Measurements from ENCODE around the gene CXCL14. TPM values are rescaled to one million over a fixed set of nuclear protein-coding genes. Genes with fewer than 3 reads are reported as not detected.

CXCL14 gene
- total RNA-seq, 1 experiment from 2014 or later = not detected

GRCh38 chr5:135537745-135538144 lies 41.0 kb downstream of the CXCL14 start:
- no peaks in the 10 kb centered on the region for H3K9me3 Mint-ChIP-seq (ENCODE audit: unreplicated experiment)
- intact Hi-C loops (cut with micrococcal nuclease) = no loop called here
- no peaks in the 10 kb centered on the region for H3K27me3 Mint-ChIP-seq (ENCODE audit: insufficient read depth, unreplicated experiment)
- DNase-seq (ENCODE audit: unreplicated experiment) = no peak
- no peak overlapping the region for H3K4me3 Mint-ChIP-seq (ENCODE audit: unreplicated experiment)
- BruUV-seq (replicated peaks) = no TSS peak
- CTCF ChIA-PET = interaction anchor here (0.9 to 3.4 kb wide), 5 partner anchors 11 to 72 kb away, joined by 3 to 21 read pairs (median 4); no protein-coding TSS in a partner anchor
- POLR2A ChIA-PET = no interaction called here
- H3K27ac Mint-ChIP-seq (ENCODE audit: low read depth, unreplicated experiment) = no peak overlapping the region
- no peak for TF ChIP-seq CTCF (IDR thresholded peaks at IDR 0.05; ENCODE audit: unreplicated experiment)
- H3K36me3 Mint-ChIP-seq (ENCODE audit: insufficient read depth, unreplicated experiment) = no peaks in the 10 kb centered on the region
- H3K4me1 Mint-ChIP-seq (ENCODE audit: insufficient read depth, unreplicated experiment) = no peaks in the 10 kb centered on the region

- no peak overlapping the region for H3K27ac Mint-ChIP-seq (ENCODE audit: low read depth, unreplicated experiment)
- intact Hi-C loops (cut with micrococcal nuclease) = no loop called here
- no peak for DNase-seq (ENCODE audit: unreplicated experiment)
- no TSS peak for BruUV-seq (replicated peaks)
- POLR2A ChIA-PET = no interaction called here
- no peaks in the 10 kb centered on the region for H3K36me3 Mint-ChIP-seq (ENCODE audit: insufficient read depth, unreplicated experiment)
- TF ChIP-seq CTCF (IDR thresholded peaks at IDR 0.05; ENCODE audit: unreplicated experiment) = no peak
- no peaks in the 10 kb centered on the region for H3K27me3 Mint-ChIP-seq (ENCODE audit: insufficient read depth, unreplicated experiment)
- H3K9me3 Mint-ChIP-seq (ENCODE audit: unreplicated experiment) = no peaks in the 10 kb centered on the region
- CTCF ChIA-PET = interaction anchor here (0.9 to 3.4 kb wide), 6 partner anchors 10 to 75 kb away, joined by 3 to 21 read pairs (median 4); no protein-coding TSS in a partner anchor
- no peak overlapping the region for H3K4me3 Mint-ChIP-seq (ENCODE audit: unreplicated experiment)
- H3K4me1 Mint-ChIP-seq (ENCODE audit: insufficient read depth, unreplicated experiment) = no peaks in the 10 kb centered on the region
These were observed 41.5 kb downstream of the CXCL14 start for GRCh38 chr5:135537271-135537670.

GRCh38 chr5:135535820-135536801 lies 42.7 kb downstream of the CXCL14 start, which contains the start of gene NEUROG1:
NEUROG1 (minus strand) TSS chr5:135535964; CDS start chr5:135535690, 274 bp downstream.
- CTCF ChIA-PET = interaction anchor here (1.3 to 3.4 kb wide), 3 partner anchors 16 to 73 kb away, joined by 4 to 21 read pairs (median 20); no protein-coding TSS in a partner anchor

More at GRCh38 chr5:135535820-135536801, 42.7 kb downstream of the CXCL14 start, which contains the start of gene NEUROG1:
- TF ChIP-seq CTCF (IDR thresholded peaks at IDR 0.05; ENCODE audit: unreplicated experiment) = no peak
- intact Hi-C loops (cut with micrococcal nuclease) = no loop called here
- no peak for DNase-seq (ENCODE audit: unreplicated experiment)
- no peaks in the 10 kb centered on the region for H3K36me3 Mint-ChIP-seq (ENCODE audit: insufficient read depth, unreplicated experiment)
- POLR2A ChIA-PET = no interaction called here
- no peaks in the 10 kb centered on the region for H3K4me1 Mint-ChIP-seq (ENCODE audit: insufficient read depth, unreplicated experiment)
- no peak within 1 kb of the TSS for H3K27ac Mint-ChIP-seq (ENCODE audit: low read depth, unreplicated experiment)
- H3K4me3 Mint-ChIP-seq (ENCODE audit: unreplicated experiment) = no peak within 1 kb of the TSS
- H3K27me3 Mint-ChIP-seq (ENCODE audit: insufficient read depth, unreplicated experiment) = no peaks in the 10 kb centered on the region
- peaks cover under 1% of the 10 kb centered on the region for H3K9me3 Mint-ChIP-seq (ENCODE audit: unreplicated experiment)
- BruUV-seq (replicated peaks) = no TSS peak

Data from MCF 10A (cell line).